Suprapubic skin (tissue), 4 donors: ENCODE results near the gene GJA3. TPM values are rescaled to one million over a fixed set of nuclear protein-coding genes. Genes with fewer than 3 reads are reported as not detected.

ENCODE experiments used
- DNase-seq, 2 donors: peaks; one replicate each; pipeline ENCODE4 v3.0.0-alpha.2; 2019; ENCODE audit warnings: low spot score in 2 of 2
- H3K27ac ChIP-seq: fragments of 200-600 bp; sonication (generic); one replicate; pipeline ENCODE4 v1.5.1; 2019
- H3K27me3 ChIP-seq: fragments of 200-600 bp; sonication (generic); one replicate; pipeline ENCODE4 v1.5.1; 2019
- H3K36me3 ChIP-seq: fragments of 200-600 bp; sonication (generic); one replicate; pipeline ENCODE4 v1.5.1; 2019
- H3K4me1 ChIP-seq: fragments of 200-600 bp; sonication (generic); one replicate; pipeline ENCODE4 v1.5.1; 2019
- H3K4me3 ChIP-seq: fragments of 200-600 bp; sonication (generic); one replicate; pipeline ENCODE4 v1.5.1; 2019; ENCODE audit warnings: mild to moderate bottlenecking
- H3K9me3 ChIP-seq: fragments of 200-600 bp; sonication (generic); one replicate; pipeline ENCODE4 v1.5.1; 2019
- CTCF ChIP-seq, 2 donors: fragments of 200-600 bp in 1 of 2; fragments of 450-650 bp in 1 of 2; sonication (generic) in 1 of 2; IDR thresholded peaks; one replicate each; pipeline ENCODE4 v1.5.1; 2016 to 2019; ENCODE audit warnings: antibody characterized with exemption in 2 of 2, mild to moderate bottlenecking in 1 of 2, moderate library complexity in 1 of 2
- EP300 ChIP-seq: sonication (generic); formaldehyde crosslinking; IDR thresholded peaks from one replicate; pipeline ENCODE4 v1.6.1; 2017; ENCODE audit warnings: antibody characterized with exemption
- POLR2A ChIP-seq, 2 donors: fragments of 450-650 bp; IDR thresholded peaks; one replicate each; pipeline ENCODE4 v1.6.1; 2017; ENCODE audit warnings: antibody characterized with exemption in 2 of 2, mild to moderate bottlenecking in 2 of 2, moderate library complexity in 2 of 2
- POLR2AphosphoS5 ChIP-seq, 3 donors: sonication (generic); formaldehyde crosslinking; IDR thresholded peaks; one replicate each; pipeline ENCODE4 v1.6.1; 2017; ENCODE audit warnings: antibody characterized with exemption in 3 of 3
- WGBS: methylation state at CpG from one replicate; pipeline ENCODE4 v1.1.5; 2018; 5-methylcytosine and 5-hydroxymethylcytosine counted together
- total RNA-seq, 4 donors: library from RNA; depleted of rRNA; stranded (reverse); fragments of >200 nt; gene quantifications; one replicate each; pipeline ENCODE4 v1.1.0, GENCODE V29; 2016

Gene GJA3
- total RNA-seq, 4 donors from 2014 or later = 0.25 to 0.94 (median 0.30) TPM; not detected in 1

- Histone ChIP-seq H3K4me3 (no peak overlapping the region), H3K27me3 (peaks cover 58% of the 10 kb centered on the region), H3K9me3 (no peaks in the 10 kb centered on the region), H3K4me1 (peaks cover 22% of the 10 kb centered on the region), H3K36me3 (no peaks in the 10 kb centered on the region), H3K27ac (no peak overlapping the region)
- WGBS = 82% methylated on average over 8 of the region's 10 CpGs
- DNase-seq = peak in 1 of 2 donors; percentile 40
- TF ChIP-seq POLR2AphosphoS5 (IDR thresholded peaks at IDR 0.05) (no peak), CTCF (IDR thresholded peaks at IDR 0.05) (no peak), POLR2A (IDR thresholded peaks at IDR 0.05) (no peak), EP300 (no peak)
These were observed 28.7 kb downstream of the GJA3 start for GRCh38 chr13:20132052-20132634.

- DNase-seq = peak in 1 of 2 donors; percentile 62
- no peak overlapping the region for H3K27ac ChIP-seq
- H3K27me3 ChIP-seq = peaks cover 49% of the 10 kb centered on the region
- no peaks in the 10 kb centered on the region for H3K9me3 ChIP-seq
- TF ChIP-seq CTCF (IDR thresholded peaks at IDR 0.05) (no peak), EP300 (no peak), POLR2A (IDR thresholded peaks at IDR 0.05) (no peak), POLR2AphosphoS5 (IDR thresholded peaks at IDR 0.05) (no peak)
- no peak overlapping the region for H3K4me3 ChIP-seq
- peaks cover 17% of the 10 kb centered on the region for H3K4me1 ChIP-seq
- H3K36me3 ChIP-seq = no peaks in the 10 kb centered on the region
- WGBS = 72% methylated on average over 11 of the region's 11 CpGs
These were observed 29.6 kb downstream of the GJA3 start for GRCh38 chr13:20131057-20131832.

GRCh38 chr13:20130652-20131051 lies 30.2 kb downstream of the GJA3 start:
- Histone ChIP-seq H3K9me3 (no peaks in the 10 kb centered on the region), H3K36me3 (no peaks in the 10 kb centered on the region), H3K27me3 (peaks cover 43% of the 10 kb centered on the region), H3K27ac (no peak overlapping the region), H3K4me3 (no peak overlapping the region), H3K4me1 (peaks cover 22% of the 10 kb centered on the region)
- WGBS = 100% methylated on average over 2 of the region's 2 CpGs
- DNase-seq = no peak
- no peak for TF ChIP-seq CTCF (IDR thresholded peaks at IDR 0.05)
- no peak for TF ChIP-seq POLR2A (IDR thresholded peaks at IDR 0.05)
- TF ChIP-seq EP300 = no peak
- no peak for TF ChIP-seq POLR2AphosphoS5 (IDR thresholded peaks at IDR 0.05)

- no peak overlapping the region for H3K27ac ChIP-seq
- no peaks in the 10 kb centered on the region for H3K9me3 ChIP-seq
- DNase-seq = no peak
- H3K4me1 ChIP-seq = peaks cover 27% of the 10 kb centered on the region
- H3K4me3 ChIP-seq = no peak overlapping the region
- no peaks in the 10 kb centered on the region for H3K36me3 ChIP-seq
- no peak for TF ChIP-seq POLR2A (IDR thresholded peaks at IDR 0.05)
- TF ChIP-seq EP300 = no peak
- TF ChIP-seq CTCF (IDR thresholded peaks at IDR 0.05) = no peak
- peaks cover 38% of the 10 kb centered on the region for H3K27me3 ChIP-seq
- WGBS = 75% methylated on average over 2 of the region's 2 CpGs
These were observed 30.8 kb downstream of the GJA3 start for GRCh38 chr13:20130012-20130411.

GRCh38 chr13:20129076-20129475 lies 31.8 kb downstream of the GJA3 start:
- Histone ChIP-seq H3K9me3 (no peaks in the 10 kb centered on the region), H3K27ac (no peak overlapping the region), H3K27me3 (peaks cover 29% of the 10 kb centered on the region), H3K36me3 (no peaks in the 10 kb centered on the region), H3K4me3 (peak overlapping the region; percentile 60), H3K4me1 (peaks cover 27% of the 10 kb centered on the region)
- peak in 1 of 2 donors; percentile 62 for DNase-seq
- WGBS = 78% methylated on average over 18 of the region's 18 CpGs
- no peak for TF ChIP-seq CTCF (IDR thresholded peaks at IDR 0.05)
- no peak for TF ChIP-seq EP300
- no peak for TF ChIP-seq POLR2AphosphoS5 (IDR thresholded peaks at IDR 0.05)
- no peak for TF ChIP-seq POLR2A (IDR thresholded peaks at IDR 0.05)
